HepG2 (cell line): ENCODE results near the gene NWD2. TPM values are rescaled to one million over a fixed set of nuclear protein-coding genes. Genes with fewer than 3 reads are reported as not detected.

Experiments used
- ATAC-seq: fragments of 200-7000 bp; cut with Tn5 transposase; 3 replicates; pipeline ENCODE4 v1.9.1; 2020; ENCODE audit warnings: mild to moderate bottlenecking, moderate library complexity
- BruUV-seq: library from RNA; stranded (reverse); fragments of 400-500 nt; replicated peaks from 2 replicates; lab custom pipeline; 2021; lab: Mats Ljungman, UMichigan
- CTCF ChIA-PET: fragments of 300-600 bp; formaldehyde crosslinking; extraction: SDS; loops from one replicate; lab custom pipeline; 2021; ENCODE audit warnings: low total read pairs, inconsistent platforms, low intra/inter-chr PET ratio; lab: Yijun Ruan, JAX
- POLR2A ChIA-PET: fragments of 350-600 bp; sonication (Branson Sonifier 250); formaldehyde crosslinking; loops from one replicate; lab custom pipeline; 2020; ENCODE audit warnings: antibody characterized with exemption, inconsistent platforms; lab: Yijun Ruan, JAX
- DNase-seq: peaks from one replicate; pipeline ENCODE4 v3.0.0-alpha.2; 2015; ENCODE audit warnings: low spot score
- FAIRE-seq: peaks from 3 replicates; lab custom pipeline; 2011; peaks lifted over from hg19 to GRCh38; lab: Jason Lieb, UNC
- H2AFZ ChIP-seq: one replicate; pipeline ENCODE4 v1.6.1; 2011; ENCODE audit warnings: low read length, inconsistent platforms
- H3K27ac ChIP-seq: fragments of 300-600 bp; 3 replicates; pipeline ENCODE4 v1.8.0; 2011; ENCODE audit warnings: mixed run types, mild to moderate bottlenecking, mixed read lengths, low read length, inconsistent platforms; ENCODE audit not compliant: insufficient read depth; ENCODE audit errors: extremely low read length
- H3K27me3 ChIP-seq, 2 experiments: fragments of 200-600 bp in 1 of 2; 2 replicates in 1 of 2; 3 replicates in 1 of 2; pipeline versions ENCODE4 v1.6.0 to v1.8.0; 2011; ENCODE audit warnings: low read length in 2 of 2, mild to moderate bottlenecking in 2 of 2, moderate library complexity in 2 of 2, inconsistent platforms in 1 of 2; ENCODE audit not compliant: insufficient read depth in 2 of 2, control insufficient read depth in 1 of 2
- H3K36me3 ChIP-seq, 2 experiments: fragments of 200-600 bp in 1 of 2; replicated peaks in 1 of 2; 2 replicates in 1 of 2; 3 replicates in 1 of 2; pipeline versions ENCODE4 v1.5.1 to v1.8.0; 2011; ENCODE audit warnings: low read length in 2 of 2, inconsistent platforms in 1 of 2; ENCODE audit not compliant: insufficient read depth in 2 of 2, control insufficient read depth in 1 of 2
- H3K4me1 ChIP-seq: 2 replicates; pipeline ENCODE4 v1.5.1; 2012; ENCODE audit warnings: low read length, inconsistent platforms; ENCODE audit not compliant: insufficient read depth
- H3K4me2 ChIP-seq: 2 replicates; pipeline ENCODE4 v1.6.0; 2011; ENCODE audit warnings: low read depth, low read length, inconsistent platforms
- H3K4me3 ChIP-seq, 3 experiments: fragments of 200-600 bp in 1 of 3; sonication (generic), shearing (Covaris generic) in 1 of 3; replicated peaks in 1 of 3; 2 replicates each; pipeline ENCODE4 v1.5.1; 2011 to 2016; ENCODE audit warnings: low read length in 3 of 3, inconsistent platforms in 2 of 3, low read depth in 2 of 3, mild to moderate bottlenecking in 2 of 3, control low read depth in 1 of 3, mixed read lengths in 1 of 3; ENCODE audit not compliant: insufficient read depth in 1 of 3
- H3K79me2 ChIP-seq: one replicate; pipeline ENCODE4 v1.6.1; 2011; ENCODE audit warnings: low read length, inconsistent platforms; ENCODE audit not compliant: insufficient read depth
- H3K9ac ChIP-seq: 2 replicates; pipeline ENCODE4 v1.6.0; 2011; ENCODE audit warnings: mild to moderate bottlenecking, low read depth, low read length, inconsistent platforms; ENCODE audit not compliant: insufficient read depth
- H3K9me3 ChIP-seq: 2 replicates; pipeline ENCODE4 v1.5.1; 2012; ENCODE audit warnings: mild to moderate bottlenecking, low read length
- H4K20me1 ChIP-seq: 2 replicates; pipeline ENCODE4 v1.6.0; 2011; ENCODE audit warnings: inconsistent platforms, mild to moderate bottlenecking, low read length, moderate library complexity; ENCODE audit not compliant: insufficient read depth
- SRY ChIP-seq: sonication (generic); formaldehyde crosslinking; IDR thresholded peaks from 2 replicates; pipeline ENCODE4 v1.8.0; 2022; ENCODE audit warnings: mild to moderate bottlenecking, missing genetic modification reagents
- ZNF33A ChIP-seq: sonication (generic); formaldehyde crosslinking; IDR thresholded peaks from 2 replicates; pipeline ENCODE4 v1.5.1; 2020; ENCODE audit warnings: missing genetic modification reagents, mild to moderate bottlenecking, moderate library complexity, borderline replicate concordance
- ZNF644 ChIP-seq: IDR thresholded peaks from 2 replicates; pipeline ENCODE4 v1.6.1; 2016; ENCODE audit warnings: low read depth
- ZNF7 ChIP-seq: IDR thresholded peaks from 2 replicates; pipeline ENCODE4 v1.6.1; 2016; ENCODE audit warnings: missing biosample characterization, missing genetic modification reagents
- WGBS: methylation state at CpG from one replicate; pipeline ENCODE4 v1.1.6; 2017; ENCODE audit warnings: low lambda C conversion rate; 5-methylcytosine and 5-hydroxymethylcytosine counted together
- in situ Hi-C: cut with HindIII; loops from 2 replicates; pipeline ENCODE4 v1.10.0; 2017; ENCODE audit warnings: low pct_unique_long_range_greater_than_20kb; ENCODE audit not compliant: extremely low pct_ligation_motif_present
- intact Hi-C: fragments of 100-400 bp; cut with micrococcal nuclease; formaldehyde crosslinking; loops from one replicate; pipeline ENCODE4 v1.10.0; 2022; ENCODE audit not compliant: unreplicated experiment
- polyA plus RNA-seq, 8 experiments: library from polyadenylated mRNA; depleted of rRNA in 3 of 8; stranded (reverse) in 7 of 8; unstranded in 1 of 8; fragments of >200 nt; fragmentation: Illumina TruSeq in 4 of 8; extraction: Trizol in 4 of 8; gene quantifications; 2 replicates each; pipeline versions ENCODE4 v1.2.1 to v1.2.3, GENCODE V29; 2011 to 2016; ENCODE audit warnings: low read depth in 4 of 8, missing spikeins in 1 of 8, mixed read lengths in 1 of 8; ENCODE audit not compliant: insufficient read depth in 1 of 8
- total RNA-seq, 5 experiments: library from RNA; depleted of rRNA; stranded (reverse); fragments of >200 nt; fragmentation: Illumina TruSeq; extraction: Trizol; gene quantifications; 2 replicates each; pipeline ENCODE4 v1.2.3, GENCODE V29; 2016; ENCODE audit warnings: low read depth in 1 of 5
- TF ChIP-seq, protein P1 (sequence below): sonication (generic); formaldehyde crosslinking; IDR thresholded peaks from 2 replicates; pipeline ENCODE4 v1.5.1; 2020; ENCODE audit warnings: missing genetic modification reagents, mild to moderate bottlenecking, borderline replicate concordance
- TF ChIP-seq, protein P2 (sequence below): sonication (generic); formaldehyde crosslinking; IDR thresholded peaks from 2 replicates; pipeline ENCODE4 v1.5.0; 2020; ENCODE audit warnings: mild to moderate bottlenecking, missing genetic modification reagents, moderate library complexity
- TF ChIP-seq, protein P3 (sequence below): sonication (generic); formaldehyde crosslinking; IDR thresholded peaks from one replicate; pipeline ENCODE4 v1.5.1; 2020; ENCODE audit warnings: mild to moderate bottlenecking, missing genetic modification reagents; ENCODE audit errors: not compliant biosample characterization

Gene NWD2
- total and polyA plus RNA-seq, 2 of the 13 experiments (the other 11 are each of a cell fraction or from before 2014, with no cell fraction given): not detected

DNA sequence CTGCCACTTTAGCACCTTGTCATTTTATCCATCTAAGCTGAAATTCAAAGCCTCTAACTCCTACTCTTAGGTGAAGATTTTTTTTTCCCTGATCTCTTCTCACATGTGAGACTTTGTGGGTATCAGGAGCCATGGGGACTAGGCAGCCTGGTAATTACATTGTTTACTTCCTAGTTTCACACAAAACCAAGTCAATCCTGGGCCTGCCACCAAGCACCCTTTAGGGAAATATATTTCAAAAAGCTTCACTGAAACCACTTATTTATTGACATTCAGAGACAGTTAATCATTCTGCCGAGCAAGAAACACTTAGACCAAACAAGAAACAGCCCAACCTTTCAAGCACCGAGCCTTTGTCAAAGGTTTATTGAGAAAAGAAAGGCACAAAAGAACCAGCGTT lies 241.6 kb downstream of the NWD2 start:
- ChIA-PET POLR2A (no interaction called here), CTCF (no interaction called here)
- Histone ChIP-seq H3K4me1 (peaks cover 7% of the 10 kb centered on the region), H4K20me1 (no peaks in the 10 kb centered on the region), H2AFZ (no peak overlapping the region), H3K27me3 (no peaks in the 10 kb centered on the region), H3K79me2 (no peaks in the 10 kb centered on the region), H3K9ac (no peak overlapping the region), H3K4me2 (no peak overlapping the region), H3K4me3 (no peak overlapping the region), H3K27ac (no peak overlapping the region), H3K9me3 (no peaks in the 10 kb centered on the region), H3K36me3 (no peaks in the 10 kb centered on the region)
- intact Hi-C loops: no loop called here
- no peak for TF ChIP-seq SRY (CRISPR knock-in tag)
- no peak for TF ChIP-seq ZNF33A
- TF ChIP-seq, protein P1, sequence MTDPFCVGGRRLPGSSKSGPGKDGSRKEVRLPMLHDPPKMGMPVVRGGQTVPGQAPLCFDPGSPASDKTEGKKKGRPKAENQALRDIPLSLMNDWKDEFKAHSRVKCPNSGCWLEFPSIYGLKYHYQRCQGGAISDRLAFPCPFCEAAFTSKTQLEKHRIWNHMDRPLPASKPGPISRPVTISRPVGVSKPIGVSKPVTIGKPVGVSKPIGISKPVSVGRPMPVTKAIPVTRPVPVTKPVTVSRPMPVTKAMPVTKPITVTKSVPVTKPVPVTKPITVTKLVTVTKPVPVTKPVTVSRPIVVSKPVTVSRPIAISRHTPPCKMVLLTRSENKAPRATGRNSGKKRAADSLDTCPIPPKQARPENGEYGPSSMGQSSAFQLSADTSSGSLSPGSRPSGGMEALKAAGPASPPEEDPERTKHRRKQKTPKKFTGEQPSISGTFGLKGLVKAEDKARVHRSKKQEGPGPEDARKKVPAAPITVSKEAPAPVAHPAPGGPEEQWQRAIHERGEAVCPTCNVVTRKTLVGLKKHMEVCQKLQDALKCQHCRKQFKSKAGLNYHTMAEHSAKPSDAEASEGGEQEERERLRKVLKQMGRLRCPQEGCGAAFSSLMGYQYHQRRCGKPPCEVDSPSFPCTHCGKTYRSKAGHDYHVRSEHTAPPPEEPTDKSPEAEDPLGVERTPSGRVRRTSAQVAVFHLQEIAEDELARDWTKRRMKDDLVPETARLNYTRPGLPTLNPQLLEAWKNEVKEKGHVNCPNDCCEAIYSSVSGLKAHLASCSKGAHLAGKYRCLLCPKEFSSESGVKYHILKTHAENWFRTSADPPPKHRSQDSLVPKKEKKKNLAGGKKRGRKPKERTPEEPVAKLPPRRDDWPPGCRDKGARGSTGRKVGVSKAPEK (CRISPR knock-in tag): no peak
- TF ChIP-seq, protein P2, sequence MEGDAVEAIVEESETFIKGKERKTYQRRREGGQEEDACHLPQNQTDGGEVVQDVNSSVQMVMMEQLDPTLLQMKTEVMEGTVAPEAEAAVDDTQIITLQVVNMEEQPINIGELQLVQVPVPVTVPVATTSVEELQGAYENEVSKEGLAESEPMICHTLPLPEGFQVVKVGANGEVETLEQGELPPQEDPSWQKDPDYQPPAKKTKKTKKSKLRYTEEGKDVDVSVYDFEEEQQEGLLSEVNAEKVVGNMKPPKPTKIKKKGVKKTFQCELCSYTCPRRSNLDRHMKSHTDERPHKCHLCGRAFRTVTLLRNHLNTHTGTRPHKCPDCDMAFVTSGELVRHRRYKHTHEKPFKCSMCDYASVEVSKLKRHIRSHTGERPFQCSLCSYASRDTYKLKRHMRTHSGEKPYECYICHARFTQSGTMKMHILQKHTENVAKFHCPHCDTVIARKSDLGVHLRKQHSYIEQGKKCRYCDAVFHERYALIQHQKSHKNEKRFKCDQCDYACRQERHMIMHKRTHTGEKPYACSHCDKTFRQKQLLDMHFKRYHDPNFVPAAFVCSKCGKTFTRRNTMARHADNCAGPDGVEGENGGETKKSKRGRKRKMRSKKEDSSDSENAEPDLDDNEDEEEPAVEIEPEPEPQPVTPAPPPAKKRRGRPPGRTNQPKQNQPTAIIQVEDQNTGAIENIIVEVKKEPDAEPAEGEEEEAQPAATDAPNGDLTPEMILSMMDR (CRISPR knock-in tag): no peak
- TF ChIP-seq, protein P3, sequence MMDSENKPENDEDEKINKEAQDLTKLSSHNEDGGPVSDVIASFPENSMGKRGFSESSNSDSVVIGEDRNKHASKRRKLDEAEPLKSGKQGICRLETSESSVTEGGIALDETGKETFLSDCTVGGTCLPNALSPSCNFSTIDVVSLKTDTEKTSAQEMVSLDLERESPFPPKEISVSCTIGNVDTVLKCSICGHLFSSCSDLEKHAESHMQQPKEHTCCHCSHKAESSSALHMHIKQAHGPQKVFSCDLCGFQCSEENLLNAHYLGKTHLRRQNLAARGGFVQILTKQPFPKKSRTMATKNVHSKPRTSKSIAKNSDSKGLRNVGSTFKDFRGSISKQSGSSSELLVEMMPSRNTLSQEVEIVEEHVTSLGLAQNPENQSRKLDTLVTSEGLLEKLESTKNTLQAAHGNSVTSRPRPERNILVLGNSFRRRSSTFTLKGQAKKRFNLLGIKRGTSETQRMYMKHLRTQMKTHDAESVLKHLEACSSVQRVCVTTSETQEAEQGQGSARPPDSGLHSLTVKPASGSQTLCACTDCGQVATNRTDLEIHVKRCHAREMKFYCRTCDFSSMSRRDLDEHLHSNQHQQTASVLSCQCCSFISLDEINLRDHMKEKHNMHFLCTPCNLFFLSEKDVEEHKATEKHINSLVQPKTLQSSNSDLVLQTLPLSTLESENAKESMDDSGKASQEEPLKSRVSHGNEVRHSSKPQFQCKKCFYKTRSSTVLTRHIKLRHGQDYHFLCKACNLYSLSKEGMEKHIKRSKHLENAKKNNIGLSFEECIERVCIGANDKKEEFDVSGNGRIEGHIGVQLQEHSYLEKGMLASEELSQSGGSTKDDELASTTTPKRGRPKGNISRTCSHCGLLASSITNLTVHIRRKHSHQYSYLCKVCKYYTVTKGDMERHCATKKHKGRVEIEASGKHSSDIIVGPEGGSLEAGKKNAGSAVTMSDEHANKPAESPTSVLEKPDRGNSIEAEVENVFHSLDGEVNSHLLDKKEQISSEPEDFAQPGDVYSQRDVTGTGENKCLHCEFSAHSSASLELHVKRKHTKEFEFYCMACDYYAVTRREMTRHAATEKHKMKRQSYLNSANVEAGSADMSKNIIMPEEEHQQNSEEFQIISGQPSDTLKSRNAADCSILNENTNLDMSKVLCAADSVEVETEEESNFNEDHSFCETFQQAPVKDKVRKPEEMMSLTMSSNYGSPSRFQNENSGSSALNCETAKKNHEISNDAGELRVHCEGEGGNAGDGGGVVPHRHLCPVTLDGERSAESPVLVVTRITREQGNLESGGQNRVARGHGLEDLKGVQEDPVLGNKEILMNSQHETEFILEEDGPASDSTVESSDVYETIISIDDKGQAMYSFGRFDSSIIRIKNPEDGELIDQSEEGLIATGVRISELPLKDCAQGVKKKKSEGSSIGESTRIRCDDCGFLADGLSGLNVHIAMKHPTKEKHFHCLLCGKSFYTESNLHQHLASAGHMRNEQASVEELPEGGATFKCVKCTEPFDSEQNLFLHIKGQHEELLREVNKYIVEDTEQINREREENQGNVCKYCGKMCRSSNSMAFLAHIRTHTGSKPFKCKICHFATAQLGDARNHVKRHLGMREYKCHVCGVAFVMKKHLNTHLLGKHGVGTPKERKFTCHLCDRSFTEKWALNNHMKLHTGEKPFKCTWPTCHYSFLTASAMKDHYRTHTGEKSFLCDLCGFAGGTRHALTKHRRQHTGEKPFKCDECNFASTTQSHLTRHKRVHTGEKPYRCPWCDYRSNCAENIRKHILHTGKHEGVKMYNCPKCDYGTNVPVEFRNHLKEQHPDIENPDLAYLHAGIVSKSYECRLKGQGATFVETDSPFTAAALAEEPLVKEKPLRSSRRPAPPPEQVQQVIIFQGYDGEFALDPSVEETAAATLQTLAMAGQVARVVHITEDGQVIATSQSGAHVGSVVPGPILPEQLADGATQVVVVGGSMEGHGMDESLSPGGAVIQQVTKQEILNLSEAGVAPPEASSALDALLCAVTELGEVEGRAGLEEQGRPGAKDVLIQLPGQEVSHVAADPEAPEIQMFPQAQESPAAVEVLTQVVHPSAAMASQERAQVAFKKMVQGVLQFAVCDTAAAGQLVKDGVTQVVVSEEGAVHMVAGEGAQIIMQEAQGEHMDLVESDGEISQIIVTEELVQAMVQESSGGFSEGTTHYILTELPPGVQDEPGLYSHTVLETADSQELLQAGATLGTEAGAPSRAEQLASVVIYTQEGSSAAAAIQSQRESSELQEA: no peak
- no peak for TF ChIP-seq ZNF7 (CRISPR knock-in tag)
- TF ChIP-seq ZNF644 (CRISPR knock-in tag): no peak
- in situ Hi-C loops: no loop called here
- WGBS: 44% methylated on average over 3 of the region's 3 CpGs
- DNase-seq (no peak), ATAC-seq (no peak), FAIRE-seq (no peak)
- no TSS peak for BruUV-seq
